PC-9 (cell line): ENCODE measurements around the gene TRIM69. TPM values are rescaled to one million over a fixed set of nuclear protein-coding genes. Genes with fewer than 3 reads are reported as not detected.
"Not testable (repeated sequence)": the region's sequence is repeated elsewhere in the genome, so short reads cannot be mapped to it uniquely, and the experiment has no call there.

Experiments
- BruUV-seq: library from RNA; stranded (reverse); fragments of 400-500 nt; replicated peaks from 2 replicates; lab custom pipeline; 2021; lab: Mats Ljungman, UMichigan
- CTCF ChIA-PET: fragments of 300-600 bp; sonication (Branson Sonifier 250); formaldehyde crosslinking; loops from one replicate; lab custom pipeline; 2022; ENCODE audit warnings: antibody characterized with exemption; lab: Charles Lee
- POLR2A ChIA-PET: fragments of 300-600 bp; sonication (Branson Sonifier 250); formaldehyde crosslinking; loops from one replicate; lab custom pipeline; 2022; ENCODE audit warnings: antibody characterized with exemption; ENCODE audit not compliant: unreplicated experiment; lab: Charles Lee
- DNase-seq, 2 experiments: peaks; one replicate each; pipeline versions ENCODE4 v3.0.0 to v3.0.0-alpha.2; 2015 to 2022; ENCODE audit warnings: mixed read lengths in 1 of 2
- H2AFZ ChIP-seq: fragments of 200-600 bp; sonication (generic); 2 replicates; pipeline ENCODE4 v1.8.1; 2017; ENCODE audit warnings: antibody characterized with exemption
- H3F3A ChIP-seq: fragments of 200-600 bp; sonication (generic); 2 replicates; pipeline ENCODE4 v1.8.1; 2017; ENCODE audit warnings: antibody characterized with exemption, mild to moderate bottlenecking, low read depth; ENCODE audit not compliant: insufficient read depth
- H3K27ac ChIP-seq: fragments of 200-600 bp; sonication (generic); 2 replicates; pipeline ENCODE4 v1.6.1; 2016; ENCODE audit warnings: mixed run types
- H3K27me3 ChIP-seq: fragments of 200-600 bp; sonication (generic); 2 replicates; pipeline ENCODE4 v1.6.1; 2016; ENCODE audit warnings: low read depth, mixed run types; ENCODE audit not compliant: insufficient read depth
- H3K36me3 ChIP-seq: fragments of 200-600 bp; sonication (generic); 2 replicates; pipeline ENCODE4 v1.6.1; 2016; ENCODE audit warnings: low read depth, mixed run types
- H3K4me1 ChIP-seq: fragments of 200-600 bp; sonication (generic); replicated peaks from 2 replicates; pipeline ENCODE4 v1.6.1; 2016; ENCODE audit warnings: mixed run types; ENCODE audit not compliant: insufficient read depth
- H3K4me2 ChIP-seq: fragments of 200-600 bp; sonication (generic); 2 replicates; pipeline ENCODE4 v1.6.1; 2017; ENCODE audit warnings: mixed run types
- H3K4me3 ChIP-seq: fragments of 200-600 bp; sonication (generic); 2 replicates; pipeline ENCODE4 v1.6.1; 2016; ENCODE audit warnings: mixed run types
- H3K79me2 ChIP-seq: fragments of 200-600 bp; sonication (generic); 2 replicates; pipeline ENCODE4 v1.6.1; 2017; ENCODE audit warnings: low read depth, mixed run types
- H3K9me2 ChIP-seq: fragments of 200-600 bp; sonication (generic); 2 replicates; pipeline ENCODE4 v1.8.1; 2017; ENCODE audit warnings: mild to moderate bottlenecking; ENCODE audit not compliant: insufficient read depth
- H3K9me3 ChIP-seq: fragments of 200-600 bp; sonication (generic); 2 replicates; pipeline ENCODE4 v1.8.1; 2016; ENCODE audit warnings: low read depth; ENCODE audit not compliant: insufficient read depth
- H4K20me1 ChIP-seq: fragments of 200-600 bp; sonication (generic); 2 replicates; pipeline ENCODE4 v1.8.1; 2017; ENCODE audit not compliant: insufficient read depth
- EZH2 ChIP-seq: fragments of 200-600 bp; sonication (generic); IDR thresholded peaks from 2 replicates; pipeline ENCODE4 v1.8.0; 2017; ENCODE audit warnings: antibody characterized with exemption, low read depth
- intact Hi-C: fragments of 100-400 bp; cut with micrococcal nuclease; formaldehyde crosslinking; loops from one replicate; pipeline ENCODE4 v1.10.0; 2022; ENCODE audit not compliant: unreplicated experiment
- total RNA-seq: library from RNA; stranded (reverse); gene quantifications from 2 replicates; pipeline ENCODE4 v1.2.3, GENCODE V29; 2021
- TF ChIP-seq, protein P1 (sequence below): fragments of 200-600 bp; sonication (generic); conservative IDR thresholded peaks from 2 replicates; pipeline ENCODE4 v1.6.1; 2017; ENCODE audit warnings: mixed run types, antibody characterized with exemption, mild to moderate bottlenecking, moderate library complexity

The TRIM69 gene
- total RNA-seq, 1 experiment from 2014 or later, result 17.4 TPM

DNA sequence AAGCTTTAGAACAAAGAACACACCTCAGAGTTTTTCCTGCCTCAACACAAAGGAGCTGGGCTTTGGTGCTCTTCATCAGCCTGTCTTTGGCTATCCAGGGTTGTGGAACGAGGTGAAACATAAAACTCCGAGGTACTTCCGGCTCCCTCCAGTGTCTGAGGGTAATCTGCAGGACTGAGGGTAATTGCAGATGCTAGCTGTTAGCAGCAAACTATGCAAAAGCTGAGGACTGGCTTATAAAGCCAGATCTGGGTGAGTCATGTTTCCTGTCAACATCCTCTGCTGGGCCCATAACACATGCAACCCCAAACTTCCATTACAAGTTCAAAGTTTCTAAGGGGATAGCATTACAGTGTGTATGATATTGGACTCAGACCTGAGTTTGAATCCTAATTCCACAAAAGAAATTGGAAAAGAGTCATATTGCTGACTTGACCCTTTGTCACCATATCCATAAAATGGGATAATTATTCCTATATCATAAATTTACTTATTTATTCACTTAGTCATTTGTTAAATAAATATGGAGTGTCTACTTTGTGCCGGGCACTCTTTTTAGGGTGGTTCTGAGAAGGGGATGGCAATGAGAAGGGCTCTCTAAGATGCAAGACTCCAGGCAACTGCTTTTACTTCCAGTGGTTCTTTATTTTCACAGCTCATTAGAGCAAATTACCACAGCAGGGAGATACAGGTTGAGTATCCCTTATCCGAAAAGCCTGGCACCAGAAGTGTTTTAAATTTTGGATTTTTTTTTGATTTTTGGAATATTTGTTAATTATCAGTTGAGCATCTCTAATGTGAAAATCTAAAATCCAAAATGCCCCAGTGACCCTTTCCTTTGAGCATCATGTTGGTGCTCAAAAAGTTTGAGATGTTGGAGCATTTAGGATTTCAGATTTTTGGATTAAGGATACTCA, 9.5 kb upstream of the TRIM69 start:
- H3F3A ChIP-seq, result peaks cover 31% of the 10 kb centered on the region; the same call in 1 of the 2 replicates
- no peaks in the 10 kb centered on the region for H3K27me3 ChIP-seq
- no peaks in the 10 kb centered on the region for H3K9me3 ChIP-seq
- H3K4me2 ChIP-seq, result peak overlapping the region; percentile 94
- TSS peak; percentile 89 for BruUV-seq
- H3K36me3 ChIP-seq, result no peaks in the 10 kb centered on the region
- ChIA-PET CTCF (interaction anchor here (0.7 to 1.0 kb wide), 3 partner anchors 14 to 63 kb away, joined by 3 to 5 read pairs (median 4); partner anchors contain the start of genes B2M, PATL2 and SPG11), POLR2A (interaction anchor here (0.6 to 1.0 kb wide), 8 partner anchors 13 to 743 kb away, joined by 3 to 6 read pairs (median 4); partner anchors contain the start of genes B2M and SPG11)
- peak; percentile 62 to 78 for DNase-seq
- H3K79me2 ChIP-seq, result peaks cover 12% of the 10 kb centered on the region
- no peak overlapping the region for H2AFZ ChIP-seq
- TF ChIP-seq EZH2, result no peak
- TF ChIP-seq, protein P1, sequence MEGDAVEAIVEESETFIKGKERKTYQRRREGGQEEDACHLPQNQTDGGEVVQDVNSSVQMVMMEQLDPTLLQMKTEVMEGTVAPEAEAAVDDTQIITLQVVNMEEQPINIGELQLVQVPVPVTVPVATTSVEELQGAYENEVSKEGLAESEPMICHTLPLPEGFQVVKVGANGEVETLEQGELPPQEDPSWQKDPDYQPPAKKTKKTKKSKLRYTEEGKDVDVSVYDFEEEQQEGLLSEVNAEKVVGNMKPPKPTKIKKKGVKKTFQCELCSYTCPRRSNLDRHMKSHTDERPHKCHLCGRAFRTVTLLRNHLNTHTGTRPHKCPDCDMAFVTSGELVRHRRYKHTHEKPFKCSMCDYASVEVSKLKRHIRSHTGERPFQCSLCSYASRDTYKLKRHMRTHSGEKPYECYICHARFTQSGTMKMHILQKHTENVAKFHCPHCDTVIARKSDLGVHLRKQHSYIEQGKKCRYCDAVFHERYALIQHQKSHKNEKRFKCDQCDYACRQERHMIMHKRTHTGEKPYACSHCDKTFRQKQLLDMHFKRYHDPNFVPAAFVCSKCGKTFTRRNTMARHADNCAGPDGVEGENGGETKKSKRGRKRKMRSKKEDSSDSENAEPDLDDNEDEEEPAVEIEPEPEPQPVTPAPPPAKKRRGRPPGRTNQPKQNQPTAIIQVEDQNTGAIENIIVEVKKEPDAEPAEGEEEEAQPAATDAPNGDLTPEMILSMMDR, result no peak
- H3K4me1 ChIP-seq, result peaks cover 35% of the 10 kb centered on the region
- intact Hi-C loops, result loop anchor here (1.0 to 5.0 kb wide), 3 partner anchors 16 to 570 kb away; partner anchors contain the start of genes B2M and PATL2
- no peaks in the 10 kb centered on the region for H4K20me1 ChIP-seq
- no peaks in the 10 kb centered on the region for H3K9me2 ChIP-seq
- peak overlapping the region; percentile 91 for H3K27ac ChIP-seq
- H3K4me3 ChIP-seq, result no peak overlapping the region

DNA sequence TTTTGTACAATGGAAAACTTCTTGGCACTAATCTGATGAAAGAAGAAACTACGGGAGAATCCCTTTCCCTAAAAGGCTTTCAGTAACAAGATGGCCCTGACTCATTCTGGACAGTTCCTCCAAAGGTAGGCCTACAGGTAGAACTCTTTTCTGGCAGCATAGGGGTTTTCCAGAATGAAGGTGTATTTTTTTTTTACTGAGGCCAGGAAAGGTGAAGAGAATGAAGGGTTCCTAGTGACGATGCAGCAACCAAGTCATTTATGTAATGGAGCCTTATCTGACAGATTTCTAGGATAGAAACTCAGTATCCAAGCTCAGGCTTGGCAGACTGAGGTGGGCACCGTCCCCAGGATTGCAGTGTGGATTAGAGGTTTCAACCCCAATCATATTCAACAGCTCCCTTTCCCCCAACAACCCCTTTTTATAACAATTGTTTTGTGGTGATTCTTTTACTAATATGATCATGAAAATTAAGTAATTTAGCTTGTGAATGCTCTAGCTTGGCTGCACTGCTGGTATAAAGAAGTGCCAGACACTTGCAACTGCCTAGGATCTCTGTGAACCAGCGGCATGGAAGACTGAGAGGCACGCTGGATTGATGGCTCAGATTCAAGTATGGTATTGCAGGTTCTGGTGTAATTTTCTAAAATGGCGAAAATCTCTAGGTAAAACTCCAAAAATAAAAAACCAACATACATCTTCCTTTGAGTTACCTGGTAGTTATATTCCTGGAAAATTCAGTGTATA, 8.7 kb upstream of the TRIM69 start:
- Histone ChIP-seq H3K9me3 (no peaks in the 10 kb centered on the region), H4K20me1 (no peaks in the 10 kb centered on the region), H3K79me2 (peaks cover 12% of the 10 kb centered on the region), H3K9me2 (no peaks in the 10 kb centered on the region), H3K27ac (peak overlapping the region; percentile 91), H3K4me1 (peaks cover 35% of the 10 kb centered on the region), H3K4me3 (peak overlapping the region; percentile 88; the same call in 1 of the 2 replicates), H3F3A (peaks cover 31% of the 10 kb centered on the region; the same call in 1 of the 2 replicates), H3K27me3 (no peaks in the 10 kb centered on the region), H3K4me2 (peak overlapping the region; percentile 94), H2AFZ (no peak overlapping the region), H3K36me3 (no peaks in the 10 kb centered on the region)
- DNase-seq, result no peak
- intact Hi-C loops, result loop anchor here (5.0 kb wide), 2 partner anchors 130 to 570 kb away; no protein-coding TSS in a partner anchor
- ChIA-PET POLR2A (no interaction called here), CTCF (interaction anchor here (0.6 kb wide), 1 partner anchor 9 kb away, joined by 3 read pairs; the partner anchor contains the start of gene TRIM69)
- no peak for TF ChIP-seq EZH2
- TF ChIP-seq, protein P1, result no peak
- no TSS peak for BruUV-seq

DNA sequence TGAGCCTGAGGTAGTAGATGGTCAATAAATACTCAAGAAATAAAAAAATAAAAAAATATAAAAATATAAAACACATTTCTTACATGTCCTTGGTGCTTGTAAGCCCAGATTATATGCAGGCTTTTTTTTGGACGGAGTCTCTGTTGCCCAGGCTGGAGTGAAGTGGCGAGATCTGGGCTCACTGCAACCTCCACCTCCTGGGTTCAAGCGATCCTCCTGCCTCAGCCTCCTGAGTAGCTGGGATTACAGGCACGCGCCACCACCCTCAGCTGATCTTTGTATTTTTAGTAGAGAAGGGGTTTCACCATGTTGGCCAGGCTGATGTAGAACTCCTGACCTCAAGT, 8.1 kb upstream of the TRIM69 start:
- not testable (repeated sequence) for H3K9me2 ChIP-seq, H4K20me1 ChIP-seq, H3K36me3 ChIP-seq, H3K9me3 ChIP-seq, H3K27me3 ChIP-seq, DNase-seq
- Histone ChIP-seq H3K4me1 (peaks cover 35% of the 10 kb centered on the region), H3K27ac (peak overlapping the region; percentile 91), H3K4me3 (peak overlapping the region; percentile 88), H3K79me2 (peaks cover 12% of the 10 kb centered on the region), H3F3A (peaks cover 31% of the 10 kb centered on the region; the same call in 1 of the 2 replicates), H3K4me2 (peak overlapping the region; percentile 94), H2AFZ (peak overlapping the region; percentile 61)
- TSS peak; percentile 60 for BruUV-seq
- ChIA-PET CTCF (interaction anchor here (0.6 to 1.0 kb wide), 4 partner anchors 8 to 643 kb away, joined by 3 to 6 read pairs (median 4); partner anchors contain the start of genes SPG11 and TRIM69), POLR2A (interaction anchor here (0.5 to 1.0 kb wide), 6 partner anchors 10 to 294 kb away, joined by 3 to 8 read pairs (median 4); no protein-coding TSS in a partner anchor)
- intact Hi-C loops, result loop anchor here (5.0 kb wide), 2 partner anchors 131 to 571 kb away; no protein-coding TSS in a partner anchor
